Right ventricle myocardium superior (tissue), 1 donor: Measurements from ENCODE around the gene SSMEM1. TPM values are rescaled to one million over a fixed set of nuclear protein-coding genes. Genes with fewer than 3 reads are reported as not detected.
A peak's percentile ranks its signal among the peaks of the same experiment; 100 is the strongest.
"Not testable (repeated sequence)": the region's sequence is repeated elsewhere in the genome, so short reads cannot be mapped to it uniquely, and the experiment has no call there.

Experiments used
- ATAC-seq: fragments of 200-7000 bp; cut with Tn5 transposase; one replicate; pipeline ENCODE4 v1.9.1; 2020; ENCODE audit warnings: mild to moderate bottlenecking; ENCODE audit not compliant: poor library complexity
- DNase-seq: peaks from one replicate; pipeline ENCODE4 v3.0.0-alpha.2; 2020
- intact Hi-C: fragments of 100-400 bp; cut with DNase I; formaldehyde crosslinking; loops from one replicate; pipeline ENCODE4 v1.11.2; 2022
- total RNA-seq: library from RNA; stranded (reverse); fragmentation: NEBNext Ultra II Directional; extraction: Animal tissue kit (Norgen Biotek cat#: 25700); gene quantifications from one replicate; pipeline ENCODE4 v1.2.1, GENCODE V29; 2021
- donor health status: DM: no; HTN: yes; CAD: no; lungs with severe emphysema.

Gene SSMEM1
- total RNA-seq, 1 donor from 2014 or later, result not detected

- intact Hi-C loops, result no loop called here
- ATAC-seq (no peak), DNase-seq (no peak)
Observed at GRCh38 chr7:130207033-130207432, 627 bp upstream of the SSMEM1 start.

DNA sequence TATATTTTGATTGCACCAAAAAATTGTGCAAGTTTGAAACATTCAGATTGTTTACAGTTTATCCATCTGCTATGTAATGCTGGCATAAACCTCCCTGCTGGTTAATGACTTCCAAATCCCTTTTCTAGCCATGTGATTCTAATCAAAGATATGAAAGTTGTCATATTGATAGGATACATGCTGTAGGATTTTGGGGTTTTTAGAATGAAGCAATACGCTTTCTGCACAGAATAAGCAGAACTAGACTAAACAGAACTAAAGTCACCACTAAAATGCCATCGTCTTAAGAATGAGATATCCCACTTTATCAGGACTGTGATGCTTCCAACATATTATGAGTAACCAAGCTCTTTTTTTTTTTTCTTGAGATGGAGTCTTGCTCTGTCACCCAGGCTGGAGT is 856 bp downstream of the SSMEM1 start:
- intact Hi-C loops, result no loop called here
- DNase-seq, result no peak
- ATAC-seq, result no peak

DNA sequence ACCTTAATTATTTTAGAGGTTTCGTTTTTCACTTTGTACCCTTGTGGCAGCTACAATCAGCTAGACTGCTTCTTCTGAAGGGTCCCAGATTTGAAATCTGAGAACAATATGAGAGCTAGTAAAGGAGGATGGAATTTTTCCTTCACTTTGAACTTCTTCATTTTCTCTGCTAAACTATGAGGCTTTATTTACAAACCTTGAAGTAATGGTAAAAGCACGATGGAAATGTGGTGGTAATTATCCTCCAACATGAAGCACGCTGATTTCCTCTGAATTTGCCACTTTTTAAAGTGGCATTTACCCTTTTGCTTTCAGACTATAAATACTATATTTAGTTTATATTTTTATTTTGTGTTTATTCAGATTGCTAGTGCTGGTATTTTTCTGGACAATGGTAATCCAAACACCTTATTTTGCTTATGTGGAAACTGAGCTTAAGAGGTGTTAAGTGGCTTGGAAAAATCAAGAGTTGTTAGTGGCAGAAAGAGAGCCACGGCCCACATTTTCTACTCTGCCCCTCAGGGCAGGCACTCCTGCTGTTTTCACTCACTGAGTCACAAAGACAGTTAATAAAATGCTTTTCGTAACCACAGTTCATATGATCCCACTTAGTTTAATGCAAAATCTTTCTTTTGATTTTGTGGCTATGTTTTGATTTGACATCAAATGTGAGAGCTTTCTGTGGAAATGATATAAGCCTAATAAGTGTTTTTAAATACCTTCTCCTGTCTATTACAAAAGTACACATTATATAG is 2.7 kb downstream of the SSMEM1 start:
- no peak for ATAC-seq

GRCh38 chr7:130213828-130214227 is 6.2 kb downstream of the SSMEM1 start:
- intact Hi-C loops, result no loop called here
- DNase-seq, result no peak
- no peak for ATAC-seq

More for the DNA sequence above, 2.7 kb downstream of the SSMEM1 start:
- DNase-seq, result no peak
- intact Hi-C loops, result no loop called here

GRCh38 chr7:130216025-130216424 is 8.4 kb downstream of the SSMEM1 start:
- no peak for DNase-seq
- intact Hi-C loops, result no loop called here

DNA sequence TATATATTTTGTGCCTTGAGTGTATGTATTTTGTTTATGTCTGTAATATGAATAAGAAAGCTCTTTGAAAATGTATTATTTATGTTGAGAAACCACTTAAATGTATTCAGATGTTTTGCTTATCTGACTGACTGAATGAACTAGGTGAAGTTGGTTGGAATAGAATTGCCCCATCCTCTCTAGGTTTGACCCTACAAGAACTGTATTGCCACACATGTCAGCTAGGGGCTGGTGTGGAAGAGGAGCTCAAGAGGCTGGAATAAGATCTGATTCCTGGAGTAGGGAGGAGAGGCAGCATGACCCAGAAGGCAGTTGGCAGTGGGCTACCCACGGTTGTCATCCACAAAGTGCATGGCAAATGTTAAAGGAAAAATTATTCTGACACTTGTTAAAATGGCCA is 9.1 kb downstream of the SSMEM1 start:
- intact Hi-C loops, result no loop called here
- ATAC-seq, result no peak
- no peak for DNase-seq

More at GRCh38 chr7:130216025-130216424, 8.4 kb downstream of the SSMEM1 start:
- ATAC-seq, result no peak

DNA sequence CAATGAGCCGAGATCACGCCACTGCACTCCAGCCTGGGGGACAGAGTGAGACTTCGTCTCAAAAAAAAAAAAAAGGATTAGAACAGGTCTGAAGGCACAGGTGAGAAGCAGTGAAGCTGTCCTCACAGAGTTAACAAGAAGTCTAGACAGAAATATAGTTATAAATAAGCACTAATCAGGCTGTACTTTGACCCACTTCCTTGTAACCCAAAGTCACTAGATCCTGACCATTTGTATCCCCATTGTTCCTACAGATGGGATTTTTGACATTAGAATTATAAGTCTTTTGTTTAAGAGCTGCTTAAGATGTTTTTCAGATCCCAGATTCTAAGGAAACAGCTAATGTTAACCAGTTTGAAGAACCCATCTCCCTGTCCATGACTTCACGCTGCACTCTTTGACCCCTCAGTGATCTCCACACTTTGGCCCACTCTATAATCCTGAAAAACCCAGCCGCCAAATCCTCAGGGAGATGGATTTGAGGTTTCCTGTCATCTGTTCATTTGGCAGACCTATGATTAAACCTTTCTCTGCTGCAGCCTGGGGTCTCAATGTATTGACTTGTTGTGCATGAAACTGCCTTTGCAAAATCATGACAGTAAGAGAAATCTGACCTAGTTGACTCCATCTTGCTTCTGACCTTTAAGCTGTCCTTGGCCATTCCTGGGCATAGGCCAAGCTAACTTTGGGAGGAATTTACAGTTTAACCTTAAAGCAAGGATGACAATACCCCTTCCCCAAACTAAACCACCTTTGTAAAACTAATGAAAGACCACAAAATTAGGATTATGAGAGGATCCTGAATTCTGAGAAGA is 11.4 kb downstream of the SSMEM1 start:
- intact Hi-C loops, result no loop called here
- DNase-seq (no peak), ATAC-seq (no peak)

DNA sequence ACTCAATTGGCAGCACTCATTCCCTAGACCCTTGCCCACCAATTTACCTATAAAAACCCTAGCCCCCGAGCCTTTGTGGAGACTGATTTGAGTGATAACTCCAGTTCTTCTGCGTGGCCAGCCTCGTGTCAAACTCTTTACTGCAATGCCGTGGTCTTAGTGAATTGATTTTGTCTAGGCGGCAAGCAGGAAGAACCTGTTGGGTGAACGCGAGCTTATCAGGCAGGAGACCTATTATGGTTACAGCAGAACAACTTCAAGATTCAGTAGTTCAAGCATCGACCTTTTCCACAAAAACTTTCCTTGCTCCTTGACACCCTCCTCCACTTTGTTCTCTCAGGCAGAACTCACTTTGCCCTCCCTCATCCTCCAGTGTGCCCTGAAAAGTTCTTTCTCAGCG is 12.2 kb downstream of the SSMEM1 start:
- no peak for DNase-seq
- intact Hi-C loops, result no loop called here
- no peak for ATAC-seq

- ATAC-seq (no peak), DNase-seq (no peak)
- intact Hi-C loops, result no loop called here
Observed at GRCh38 chr7:130221746-130222145, 14.1 kb downstream of the SSMEM1 start.

DNA sequence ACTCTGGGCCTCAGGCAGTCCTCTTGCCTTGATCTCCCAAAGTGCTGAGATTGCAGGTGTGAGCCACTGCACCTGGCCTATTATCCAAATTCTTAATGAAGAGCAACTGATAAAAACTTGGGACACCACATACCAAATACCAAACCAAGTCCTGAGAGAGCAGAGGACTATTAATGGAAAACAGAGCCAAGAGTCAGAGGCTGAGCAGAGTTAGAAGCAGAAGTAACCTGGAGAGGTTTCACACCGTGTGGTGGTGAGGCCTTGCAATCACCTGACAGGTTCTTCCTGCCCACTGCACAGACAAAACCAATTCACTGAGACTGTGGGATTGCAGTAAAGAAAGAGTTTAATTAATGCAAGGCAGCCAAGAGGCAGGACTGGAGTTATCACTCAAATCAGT is 16.0 kb downstream of the SSMEM1 start:
- no peak for DNase-seq
- intact Hi-C loops, result no loop called here
- no peak for ATAC-seq

GRCh38 chr7:130224210-130224609 is 16.6 kb downstream of the SSMEM1 start:
- DNase-seq (no peak), ATAC-seq (no peak)
- intact Hi-C loops, result no loop called here

GRCh38 chr7:130224923-130225322 is 17.3 kb downstream of the SSMEM1 start:
- ATAC-seq, DNase-seq, intact Hi-C loops: not testable (repeated sequence)

DNA sequence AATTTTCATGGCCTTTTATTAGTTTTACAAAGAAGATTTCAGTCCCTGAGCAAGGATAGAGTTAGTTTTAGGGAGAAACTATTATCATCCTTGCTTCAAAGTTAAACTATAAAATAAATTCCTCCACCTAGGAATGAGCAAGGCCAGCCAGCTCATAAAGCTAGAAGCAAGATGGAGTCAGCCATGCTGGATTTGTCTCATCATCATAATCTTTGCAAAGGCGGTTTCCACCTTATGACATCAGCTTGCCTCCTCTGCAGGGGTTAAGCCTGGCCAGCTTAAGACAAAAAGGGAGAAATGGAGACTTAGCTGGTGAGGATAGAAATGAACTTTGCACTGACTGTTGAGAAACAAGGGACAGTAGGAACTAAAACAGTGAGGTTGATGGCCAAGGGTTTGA is 18.7 kb downstream of the SSMEM1 start:
- no peak for ATAC-seq
- no peak for DNase-seq
- intact Hi-C loops, result no loop called here

DNA sequence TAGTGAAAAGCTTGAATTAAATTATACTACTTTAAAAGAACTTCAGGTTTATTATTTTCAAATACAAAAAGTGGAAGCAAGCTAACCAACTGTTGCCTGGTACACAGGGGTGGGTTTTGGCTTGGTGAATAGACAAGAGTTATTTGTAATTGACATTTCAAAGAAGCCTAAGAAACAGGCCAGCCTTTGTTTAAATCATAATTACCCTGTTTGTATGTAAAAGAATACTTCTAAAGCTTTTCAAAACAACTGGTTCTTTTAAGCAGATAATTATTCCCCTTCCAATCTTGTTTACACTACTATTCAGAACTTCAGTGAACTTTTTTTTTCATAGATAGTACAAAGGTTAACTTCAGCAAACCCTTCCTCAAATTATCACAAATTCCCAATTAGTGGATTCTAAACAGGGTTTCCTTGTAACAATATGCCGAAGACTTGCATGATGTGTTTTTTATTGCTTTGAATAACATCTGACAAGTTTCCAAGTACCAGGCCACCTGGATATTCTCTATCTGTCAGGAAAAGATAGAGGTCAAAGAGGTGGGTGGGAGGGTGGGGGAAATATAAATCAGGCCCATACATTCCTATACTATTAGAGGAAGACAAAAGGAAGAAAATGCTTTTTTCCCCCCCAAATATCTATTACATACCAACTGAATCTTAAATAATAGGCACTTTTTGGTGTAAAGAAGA is 20.4 kb downstream of the SSMEM1 start:
- peak; percentile 53 for ATAC-seq
- no peak for DNase-seq
- intact Hi-C loops, result no loop called here

DNA sequence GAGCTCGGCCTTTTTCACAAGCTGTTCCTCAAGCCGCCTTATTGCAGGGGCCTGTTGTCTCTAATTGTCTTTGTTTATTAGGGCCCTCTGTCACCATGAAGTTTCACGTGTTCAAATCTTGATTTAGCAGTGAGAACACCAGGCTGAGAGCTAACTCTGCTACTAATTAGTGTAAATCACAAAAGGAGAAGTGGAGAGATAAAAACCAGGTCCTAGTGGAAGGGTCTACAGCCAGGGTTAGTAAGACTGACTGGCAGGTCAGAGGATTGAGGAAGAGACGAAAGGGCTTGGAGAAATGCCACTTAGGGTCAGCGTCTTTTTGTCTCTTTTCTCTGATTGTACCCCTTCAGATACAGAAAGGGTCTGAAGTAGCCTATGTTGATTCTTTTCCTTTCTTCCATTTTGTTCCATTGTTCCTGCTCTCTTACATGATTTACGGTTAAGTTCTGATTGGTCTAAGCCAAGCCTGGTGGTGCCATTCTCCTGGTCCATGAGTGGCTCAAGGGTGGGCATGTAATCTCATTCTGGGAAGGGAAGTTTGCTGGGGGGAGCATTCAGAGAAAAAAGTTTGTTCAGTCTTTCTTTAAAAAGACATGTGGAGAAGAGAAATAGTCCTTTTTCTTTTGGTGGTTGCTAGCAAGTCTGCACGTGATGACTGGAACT is 21.3 kb downstream of the SSMEM1 start:
- ATAC-seq, result no peak
- no peak for DNase-seq
- intact Hi-C loops, result no loop called here

- ATAC-seq, DNase-seq, intact Hi-C loops: not testable (repeated sequence)
Observed at GRCh38 chr7:130229981-130230380, 22.3 kb downstream of the SSMEM1 start.

DNA sequence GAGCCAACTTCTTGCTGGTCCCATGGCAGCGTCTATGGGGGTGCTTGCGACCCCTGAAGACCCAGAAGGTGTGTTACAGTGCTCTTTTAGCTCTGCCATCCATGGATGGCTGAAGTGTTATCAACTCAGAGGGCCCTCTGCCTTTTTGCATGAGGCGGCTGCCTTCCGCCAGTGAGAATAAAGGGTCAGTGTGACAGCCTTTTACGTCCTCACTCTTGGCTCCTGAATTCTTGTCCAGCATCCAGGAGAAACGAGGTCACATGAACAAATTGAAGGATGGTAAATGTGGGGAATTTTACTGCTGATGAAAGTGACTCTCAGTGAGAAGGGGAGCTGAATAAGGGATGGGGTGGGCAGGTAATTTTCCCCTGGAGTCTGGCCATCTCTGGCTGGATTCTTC is 24.1 kb downstream of the SSMEM1 start:
- intact Hi-C loops, result no loop called here
- DNase-seq (no peak), ATAC-seq (no peak)

GRCh38 chr7:130232209-130232608 is 24.5 kb downstream of the SSMEM1 start:
- DNase-seq (no peak), ATAC-seq (no peak)
- intact Hi-C loops, result no loop called here

DNA sequence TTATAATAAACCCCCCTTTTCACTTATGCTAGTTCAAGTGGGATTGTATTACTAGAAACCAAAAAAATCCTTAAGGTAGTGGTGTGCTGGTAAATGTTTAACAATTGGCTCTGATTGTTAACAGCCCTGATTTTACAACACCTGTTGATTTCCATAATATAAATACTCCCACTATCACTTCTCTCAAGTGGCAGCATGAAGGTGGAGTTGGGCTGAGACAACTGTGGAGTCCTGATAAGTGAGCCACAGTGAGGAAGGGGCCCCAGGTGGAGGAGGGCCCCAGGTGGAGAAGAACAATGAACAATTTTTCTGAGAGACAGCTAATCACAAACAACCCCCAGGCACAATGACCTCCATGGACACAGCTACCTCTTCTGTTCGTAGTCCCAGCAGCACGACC is 26.4 kb downstream of the SSMEM1 start:
- no peak for ATAC-seq
- DNase-seq, result no peak
- intact Hi-C loops, result no loop called here
